Endothelial cell (in vitro differentiated cells): Measurements from ENCODE around the gene DPEP1. TPM values are rescaled to one million over a fixed set of nuclear protein-coding genes. Genes with fewer than 3 reads are reported as not detected.
A peak's percentile ranks its signal among the peaks of the same experiment; 100 is the strongest.

Experiments used
- DNase-seq: peaks from one replicate; pipeline ENCODE4 v3.0.0; 2021; ENCODE audit warnings: low spot score
- H3K27ac Mint-ChIP-seq: one replicate; pipeline ENCODE4 v1.8.0; 2021; ENCODE audit warnings: mixed read lengths, inconsistent platforms; ENCODE audit not compliant: unreplicated experiment
- H3K27me3 Mint-ChIP-seq: one replicate; pipeline ENCODE4 v1.8.0; 2021; ENCODE audit warnings: mild to moderate bottlenecking, moderate library complexity, mixed read lengths, inconsistent platforms; ENCODE audit not compliant: unreplicated experiment
- H3K36me3 Mint-ChIP-seq: one replicate; pipeline ENCODE4 v1.8.0; 2021; ENCODE audit warnings: mild to moderate bottlenecking, low read depth, mixed read lengths, inconsistent platforms; ENCODE audit not compliant: unreplicated experiment
- H3K4me1 Mint-ChIP-seq: one replicate; pipeline ENCODE4 v1.8.0; 2021; ENCODE audit warnings: mild to moderate bottlenecking, mixed read lengths, inconsistent platforms; ENCODE audit not compliant: unreplicated experiment
- H3K4me3 Mint-ChIP-seq: one replicate; pipeline ENCODE4 v1.8.0; 2021; ENCODE audit warnings: mild to moderate bottlenecking, mixed read lengths, inconsistent platforms; ENCODE audit not compliant: unreplicated experiment
- H3K9me3 Mint-ChIP-seq: one replicate; pipeline ENCODE4 v1.8.0; 2021; ENCODE audit warnings: mixed read lengths, inconsistent platforms; ENCODE audit not compliant: unreplicated experiment
- total RNA-seq: library from RNA; stranded (reverse); fragmentation: NEBNext Ultra II Directional; extraction: Animal tissue kit (Norgen Biotek cat#: 25700); gene quantifications from one replicate; pipeline ENCODE4 v1.2.1, GENCODE V29; 2021; ENCODE audit not compliant: unreplicated experiment
- TF ChIP-seq, protein P1 (sequence below): fragments of 200-600 bp; sonication (generic); IDR thresholded peaks from one replicate; pipeline ENCODE4 v1.5.0; 2021; ENCODE audit warnings: antibody characterized with exemption; ENCODE audit not compliant: unreplicated experiment

Gene DPEP1
- total RNA-seq, 1 donor from 2014 or later = 118 TPM

DNA sequence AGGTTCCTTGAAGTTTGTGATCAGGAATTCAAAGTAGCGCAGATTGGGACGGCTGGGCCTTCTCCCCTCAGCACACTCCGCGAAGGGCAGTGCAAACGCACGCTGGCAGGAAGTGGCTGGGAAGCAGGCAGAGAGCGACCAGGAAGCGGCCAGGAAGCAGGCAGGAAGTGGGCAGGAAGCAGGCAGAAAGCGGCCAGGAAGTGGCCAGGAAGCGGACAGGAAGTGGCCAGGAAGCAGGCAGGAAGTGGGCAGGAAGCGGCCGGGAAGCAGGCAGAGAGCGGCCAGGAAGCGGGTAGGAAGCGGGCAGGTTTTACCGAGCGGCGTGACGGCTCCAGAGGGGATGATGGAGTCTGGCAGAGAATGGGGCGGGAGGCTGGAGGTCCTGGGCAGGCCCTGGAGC lies 3.2 kb downstream of the DPEP1 start:
- Mint-ChIP-seq H3K9me3 (peaks cover 5% of the 10 kb centered on the region), H3K27ac (peak overlapping the region; percentile 82), H3K4me3 (peak overlapping the region; percentile 77), H3K4me1 (peaks cover 39% of the 10 kb centered on the region), H3K36me3 (peaks cover 20% of the 10 kb centered on the region), H3K27me3 (peaks cover 15% of the 10 kb centered on the region)
- DNase-seq = no peak
- TF ChIP-seq, protein P1, sequence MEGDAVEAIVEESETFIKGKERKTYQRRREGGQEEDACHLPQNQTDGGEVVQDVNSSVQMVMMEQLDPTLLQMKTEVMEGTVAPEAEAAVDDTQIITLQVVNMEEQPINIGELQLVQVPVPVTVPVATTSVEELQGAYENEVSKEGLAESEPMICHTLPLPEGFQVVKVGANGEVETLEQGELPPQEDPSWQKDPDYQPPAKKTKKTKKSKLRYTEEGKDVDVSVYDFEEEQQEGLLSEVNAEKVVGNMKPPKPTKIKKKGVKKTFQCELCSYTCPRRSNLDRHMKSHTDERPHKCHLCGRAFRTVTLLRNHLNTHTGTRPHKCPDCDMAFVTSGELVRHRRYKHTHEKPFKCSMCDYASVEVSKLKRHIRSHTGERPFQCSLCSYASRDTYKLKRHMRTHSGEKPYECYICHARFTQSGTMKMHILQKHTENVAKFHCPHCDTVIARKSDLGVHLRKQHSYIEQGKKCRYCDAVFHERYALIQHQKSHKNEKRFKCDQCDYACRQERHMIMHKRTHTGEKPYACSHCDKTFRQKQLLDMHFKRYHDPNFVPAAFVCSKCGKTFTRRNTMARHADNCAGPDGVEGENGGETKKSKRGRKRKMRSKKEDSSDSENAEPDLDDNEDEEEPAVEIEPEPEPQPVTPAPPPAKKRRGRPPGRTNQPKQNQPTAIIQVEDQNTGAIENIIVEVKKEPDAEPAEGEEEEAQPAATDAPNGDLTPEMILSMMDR = no peak

DNA sequence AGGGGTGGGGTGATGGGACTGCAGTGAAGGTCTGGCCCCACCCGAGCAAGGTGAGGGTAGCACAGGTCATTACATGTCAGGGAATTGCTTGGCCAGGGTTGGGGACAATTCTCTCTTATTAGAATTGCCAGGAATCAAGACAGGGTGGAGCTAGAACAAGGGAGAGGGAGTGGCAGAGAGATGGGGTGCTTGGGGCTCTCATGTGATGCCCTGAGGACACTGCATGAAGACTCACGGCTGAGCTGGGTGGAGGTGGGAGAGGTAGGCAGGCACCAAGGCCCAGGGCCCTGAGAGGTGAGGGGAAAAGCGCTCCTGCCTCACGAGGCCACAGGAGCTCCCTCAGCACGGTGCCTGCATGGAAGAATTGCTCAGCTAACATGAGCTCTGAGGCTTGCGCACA lies 3.6 kb downstream of the DPEP1 start:
- no peak for DNase-seq
- Mint-ChIP-seq H3K36me3 (peaks cover 24% of the 10 kb centered on the region), H3K4me3 (peak overlapping the region; percentile 77), H3K9me3 (peaks cover 5% of the 10 kb centered on the region), H3K4me1 (peaks cover 42% of the 10 kb centered on the region), H3K27ac (peak overlapping the region; percentile 82), H3K27me3 (peaks cover 17% of the 10 kb centered on the region)
- TF ChIP-seq, protein P1 = no peak

DNA sequence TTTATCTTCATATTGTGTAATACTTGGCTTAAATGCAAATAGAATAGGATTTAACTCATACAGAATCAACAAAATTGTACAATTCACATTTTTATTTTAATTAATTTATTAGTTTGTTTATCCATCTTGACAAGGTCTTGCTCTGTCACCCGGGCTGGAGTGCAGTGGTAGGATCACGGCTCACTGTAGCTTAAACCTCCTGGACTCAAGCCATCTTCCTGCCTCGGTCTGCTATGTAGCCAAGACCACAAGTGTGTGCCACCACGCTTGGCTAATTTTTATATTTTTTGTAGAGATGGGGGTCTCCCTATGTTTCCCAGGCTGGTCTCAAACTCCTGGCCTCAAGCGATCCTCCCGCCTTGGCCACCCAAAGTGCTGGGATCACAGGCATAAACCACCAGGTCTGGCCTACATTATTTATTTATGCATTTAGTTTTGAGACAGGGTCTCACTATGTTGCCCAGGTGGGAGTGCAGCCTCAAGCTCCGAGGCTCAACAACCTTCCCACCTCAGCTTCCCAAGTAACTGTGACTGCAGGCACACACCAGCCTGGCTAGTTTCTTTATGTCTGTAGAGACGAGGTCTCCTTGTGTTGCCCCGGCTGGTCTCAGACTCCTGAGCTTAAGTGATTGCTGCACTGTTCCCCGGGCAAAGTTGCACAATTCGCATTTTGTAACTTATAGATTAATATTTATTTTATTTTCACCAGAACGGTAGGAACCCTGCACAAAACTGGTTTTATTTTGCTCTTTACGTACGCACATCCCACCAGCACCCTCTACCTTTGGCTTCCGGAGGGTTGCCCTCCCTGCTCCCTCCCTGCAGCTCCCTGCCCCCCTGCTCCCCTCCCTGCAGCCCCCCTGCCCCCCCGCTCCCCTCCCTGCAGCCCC lies 4.9 kb downstream of the DPEP1 start:
- H3K27me3 Mint-ChIP-seq = peaks cover 20% of the 10 kb centered on the region
- H3K4me3 Mint-ChIP-seq = no peak overlapping the region
- H3K36me3 Mint-ChIP-seq = peaks cover 23% of the 10 kb centered on the region
- H3K9me3 Mint-ChIP-seq = peaks cover 6% of the 10 kb centered on the region
- TF ChIP-seq, protein P1 = no peak
- H3K27ac Mint-ChIP-seq = no peak overlapping the region
- H3K4me1 Mint-ChIP-seq = peaks cover 41% of the 10 kb centered on the region
- DNase-seq = no peak

DNA sequence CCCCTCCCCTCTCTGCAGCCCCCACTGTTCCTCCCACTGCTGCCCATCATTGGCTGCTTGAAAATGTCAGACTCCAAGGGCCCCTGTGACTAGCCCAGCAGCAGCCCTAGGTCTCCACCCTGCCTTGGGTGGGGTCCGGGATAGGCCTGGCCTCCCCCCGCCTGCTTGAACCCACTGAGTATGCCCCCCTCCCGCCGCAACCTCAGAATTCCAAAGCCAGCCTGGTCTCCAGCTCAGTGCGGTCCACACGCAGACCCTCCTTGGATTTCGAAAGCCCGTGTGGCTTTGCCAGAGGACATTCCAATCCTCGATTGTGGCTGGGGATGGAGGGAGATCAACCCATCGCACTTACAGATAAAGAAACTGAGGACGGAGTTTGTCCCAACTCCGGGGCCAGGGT lies 6.4 kb downstream of the DPEP1 start:
- Mint-ChIP-seq H3K4me1 (peaks cover 47% of the 10 kb centered on the region), H3K4me3 (no peak overlapping the region), H3K27ac (peak overlapping the region; percentile 18), H3K36me3 (peaks cover 29% of the 10 kb centered on the region), H3K9me3 (peaks cover 9% of the 10 kb centered on the region), H3K27me3 (peaks cover 17% of the 10 kb centered on the region)
- TF ChIP-seq, protein P1 = no peak
- DNase-seq = no peak

DNA sequence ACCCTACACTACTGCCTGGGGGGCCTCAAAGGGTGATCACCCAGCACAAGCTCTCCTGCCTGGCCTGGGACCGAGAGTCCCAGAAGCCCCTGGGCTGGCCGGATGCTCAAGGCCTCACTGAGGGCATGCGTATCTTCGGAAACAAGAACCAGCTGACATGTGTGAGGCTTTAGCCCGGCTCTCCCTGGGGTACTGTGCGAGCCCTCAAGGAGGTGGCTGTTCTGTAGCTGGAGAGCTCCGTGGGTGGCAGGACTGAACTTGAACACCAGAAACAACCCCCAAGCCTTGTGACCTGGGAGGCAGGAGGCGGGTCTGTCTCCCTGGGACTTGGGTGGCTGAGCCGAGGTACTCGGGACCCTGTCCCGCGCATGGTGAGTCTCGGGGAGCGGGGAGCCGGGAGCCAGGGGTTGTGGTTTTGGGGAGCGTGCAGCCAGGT lies 7.0 kb downstream of the DPEP1 start:
- TF ChIP-seq, protein P1 = no peak
- Mint-ChIP-seq H3K27me3 (peaks cover 16% of the 10 kb centered on the region), H3K4me3 (no peak overlapping the region), H3K9me3 (peaks cover 9% of the 10 kb centered on the region), H3K4me1 (peaks cover 52% of the 10 kb centered on the region), H3K27ac (no peak overlapping the region), H3K36me3 (peaks cover 28% of the 10 kb centered on the region)
- DNase-seq = no peak
